ENCODE measurements around the gene DOP1A. TPM values are rescaled to one million over a fixed set of nuclear protein-coding genes. Genes with fewer than 3 reads are reported as not detected.

The DOP1A gene
- total RNA-seq, 1 donor from 2014 or later, result 61.9 TPM

- no peaks in the 10 kb centered on the region for H3K27me3 ChIP-seq
- H4K20me1 ChIP-seq (ENCODE audit: low read depth), result no peaks in the 10 kb centered on the region
- TF ChIP-seq EZH2 (IDR thresholded peaks at IDR 0.05) (no peak), EZH2phosphoT487 (IDR thresholded peaks at IDR 0.05) (no peak), CTCF (IDR thresholded peaks at IDR 0.05) (no peak)
- H3K4me1 Mint-ChIP-seq, result peaks cover 40% of the 10 kb centered on the region
- peaks cover 3% of the 10 kb centered on the region for H3K9me3 Mint-ChIP-seq
- H3K27ac Mint-ChIP-seq, result peak overlapping the region; percentile 88
- H2AFZ ChIP-seq (replicated peaks), result no peak overlapping the region
- H3K27ac ChIP-seq, result no peak overlapping the region
- peaks cover 2% of the 10 kb centered on the region for H3K27me3 Mint-ChIP-seq (ENCODE audit: insufficient read depth, low read depth)
- H3K4me2 ChIP-seq, result no peak overlapping the region
- no peak for DNase-seq (ENCODE audit: low spot score)
- no peak overlapping the region for H3K4me3 ChIP-seq
- H3K36me3 Mint-ChIP-seq, result peaks cover 53% of the 10 kb centered on the region
- H3K9ac ChIP-seq, result no peak overlapping the region
- no peak overlapping the region for H3K4me3 Mint-ChIP-seq
- peaks cover 97% of the 10 kb centered on the region for H3K79me2 ChIP-seq (ENCODE audit: low read depth)
- H3K4me1 ChIP-seq, result peaks cover 17% of the 10 kb centered on the region
- no peaks in the 10 kb centered on the region for H3K9me3 ChIP-seq (ENCODE audit: low read depth)
- peaks cover 39% of the 10 kb centered on the region for H3K36me3 ChIP-seq
- H3F3A ChIP-seq (ENCODE audit: low read depth), result peaks cover 17% of the 10 kb centered on the region
These were observed 13.8 kb upstream of the DOP1A start for GRCh38 chr6:83053678-83054077.

- Histone ChIP-seq H4K20me1 (ENCODE audit: low read depth) (peaks cover 5% of the 10 kb centered on the region), H3K27me3 (no peaks in the 10 kb centered on the region), H3K4me3 (no peak overlapping the region), H2AFZ (replicated peaks) (no peak overlapping the region), H3K36me3 (peaks cover 27% of the 10 kb centered on the region), H3K9ac (no peak overlapping the region), H3K4me2 (no peak overlapping the region), H3K27ac (no peak overlapping the region), H3F3A (ENCODE audit: low read depth) (peaks cover 19% of the 10 kb centered on the region), H3K4me1 (peaks cover 17% of the 10 kb centered on the region), H3K9me3 (ENCODE audit: low read depth) (no peaks in the 10 kb centered on the region), H3K79me2 (ENCODE audit: low read depth) (peaks cover 97% of the 10 kb centered on the region)
- Mint-ChIP-seq H3K36me3 (peaks cover 58% of the 10 kb centered on the region), H3K27me3 (ENCODE audit: insufficient read depth, low read depth) (peaks cover 2% of the 10 kb centered on the region), H3K27ac (peak overlapping the region; percentile 54), H3K4me3 (no peak overlapping the region), H3K4me1 (peaks cover 40% of the 10 kb centered on the region), H3K9me3 (no peaks in the 10 kb centered on the region)
- TF ChIP-seq EZH2 (IDR thresholded peaks at IDR 0.05) (no peak), CTCF (IDR thresholded peaks at IDR 0.05) (peak; percentile 98), EZH2phosphoT487 (IDR thresholded peaks at IDR 0.05) (no peak)
- peak; percentile 73 for DNase-seq (ENCODE audit: low spot score)
These were observed 12.0 kb upstream of the DOP1A start for GRCh38 chr6:83055366-83055964.

GRCh38 chr6:83057705-83058321 lies 9.7 kb upstream of the DOP1A start:
- Histone ChIP-seq H3K9ac (no peak overlapping the region), H3K9me3 (ENCODE audit: low read depth) (no peaks in the 10 kb centered on the region), H3F3A (ENCODE audit: low read depth) (peaks cover 19% of the 10 kb centered on the region), H4K20me1 (ENCODE audit: low read depth) (peaks cover 10% of the 10 kb centered on the region), H3K4me1 (peaks cover 25% of the 10 kb centered on the region), H3K27me3 (no peaks in the 10 kb centered on the region), H3K4me2 (no peak overlapping the region), H2AFZ (replicated peaks) (no peak overlapping the region), H3K36me3 (peaks cover 30% of the 10 kb centered on the region), H3K27ac (no peak overlapping the region), H3K79me2 (ENCODE audit: low read depth) (peaks cover 97% of the 10 kb centered on the region), H3K4me3 (no peak overlapping the region)
- H3K36me3 Mint-ChIP-seq, result peaks cover 51% of the 10 kb centered on the region
- peaks cover 43% of the 10 kb centered on the region for H3K4me1 Mint-ChIP-seq
- H3K27me3 Mint-ChIP-seq (ENCODE audit: insufficient read depth, low read depth), result peaks cover 2% of the 10 kb centered on the region
- no peak overlapping the region for H3K4me3 Mint-ChIP-seq
- DNase-seq (ENCODE audit: low spot score), result peak; percentile 70
- H3K27ac Mint-ChIP-seq, result no peak overlapping the region
- TF ChIP-seq EZH2phosphoT487 (IDR thresholded peaks at IDR 0.05), result no peak
- TF ChIP-seq CTCF (IDR thresholded peaks at IDR 0.05), result peak; percentile 91
- H3K9me3 Mint-ChIP-seq, result no peaks in the 10 kb centered on the region
